Mammary epithelial cell (primary cell): Measurements from ENCODE around the gene CTSW.

Source experiments
- CTCF ChIP-seq, 2 donors: IDR thresholded peaks in 1 of 2; conservative IDR thresholded peaks in 1 of 2; 2 replicates each; pipeline ENCODE4 v1.5.1; 2011 to 2012; ENCODE audit warnings: inconsistent platforms in 2 of 2, low read length in 2 of 2, mild to moderate bottlenecking in 2 of 2, control low read depth in 1 of 2, low read depth in 1 of 2; ENCODE audit not compliant: insufficient read depth in 1 of 2; ENCODE audit errors: extremely low read depth in 1 of 2
- EZH2 ChIP-seq: IDR thresholded peaks from 2 replicates; pipeline ENCODE4 v1.6.1; 2012; ENCODE audit warnings: low read length, inconsistent platforms, borderline replicate concordance

- TF ChIP-seq CTCF (conservative IDR thresholded peaks at IDR 0.05 in 1 of 2, IDR thresholded peaks at IDR 0.05 in 1 of 2; ENCODE audit: extremely low read depth in 1 of 2, insufficient read depth in 1 of 2, low read depth in 1 of 2, low read length in 2 of 2) (no peak), EZH2 (no peak)
Measured at GRCh38 chr11:65921876-65922275, 42.2 kb downstream of the CTSW start.
